HG02970 (cell line): ENCODE measurements around the gene LGALS14.
"Not testable (repeated sequence)": the region's sequence is repeated elsewhere in the genome, so short reads cannot be mapped to it uniquely, and the experiment has no call there.

Experiments used
- ATAC-seq: cut with Tn5 transposase; IDR thresholded peaks from one replicate; pipeline ENCODE4 v1.9.1; 2021; ENCODE audit warnings: mild to moderate bottlenecking, moderate library complexity, moderate number of reproducible peaks; ENCODE audit not compliant: unreplicated experiment, low FRiP score

LGALS14 gene

DNA sequence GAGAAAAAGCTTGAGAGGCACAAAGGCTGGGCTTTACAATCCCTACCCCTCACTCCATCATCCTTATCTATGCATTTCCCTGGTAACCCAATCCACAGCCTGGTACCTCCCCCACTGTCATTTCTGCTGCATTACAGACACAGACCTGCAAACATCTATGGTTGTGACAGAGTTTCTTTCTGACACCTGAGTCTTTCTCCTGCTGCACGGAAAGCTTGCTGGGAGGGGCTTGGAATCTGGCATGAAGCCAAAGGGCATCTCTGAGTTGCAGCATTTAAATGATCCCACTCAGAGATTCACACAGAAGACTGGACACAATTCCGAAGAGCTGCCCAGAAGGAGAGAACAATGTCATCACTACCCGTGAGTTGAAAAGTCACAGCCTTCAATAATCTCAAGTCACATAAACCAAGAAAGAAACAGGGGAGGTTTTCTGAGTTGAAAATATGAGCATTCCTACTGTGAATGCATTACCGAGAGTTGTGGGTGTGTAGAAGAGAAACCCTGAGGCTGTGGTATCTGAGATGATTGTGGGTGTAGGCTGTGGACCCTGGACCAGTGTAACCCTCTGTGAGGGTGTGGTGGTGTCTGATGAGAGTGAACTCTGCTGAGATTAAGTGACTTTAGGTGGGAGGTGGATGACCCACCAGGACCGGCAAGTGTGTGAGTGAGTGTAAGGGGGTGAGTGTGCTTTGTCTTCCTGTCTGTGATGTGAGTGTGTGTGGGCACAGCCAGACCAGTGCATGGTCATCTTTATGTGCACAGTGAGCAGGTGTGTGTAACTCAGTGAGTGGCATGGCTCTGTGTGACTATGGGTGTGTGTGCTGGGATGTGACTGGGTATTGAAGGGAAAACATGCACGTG, at the start of gene LGALS14:
Gene LGALS14 (plus strand): TSS at position 301 of the 864 bp plus-strand sequence. CDS start 48 bp downstream, at position 349.
- no peak for ATAC-seq

- no peak for ATAC-seq
These were observed 48.7 kb upstream of the LGALS14 start, which contains the start of gene LGALS16 for GRCh38 chr19:39655613-39656012. Gene LGALS16 (plus strand): TSS chr19:39655913. CDS start chr19:39655962, 49 bp downstream.

DNA sequence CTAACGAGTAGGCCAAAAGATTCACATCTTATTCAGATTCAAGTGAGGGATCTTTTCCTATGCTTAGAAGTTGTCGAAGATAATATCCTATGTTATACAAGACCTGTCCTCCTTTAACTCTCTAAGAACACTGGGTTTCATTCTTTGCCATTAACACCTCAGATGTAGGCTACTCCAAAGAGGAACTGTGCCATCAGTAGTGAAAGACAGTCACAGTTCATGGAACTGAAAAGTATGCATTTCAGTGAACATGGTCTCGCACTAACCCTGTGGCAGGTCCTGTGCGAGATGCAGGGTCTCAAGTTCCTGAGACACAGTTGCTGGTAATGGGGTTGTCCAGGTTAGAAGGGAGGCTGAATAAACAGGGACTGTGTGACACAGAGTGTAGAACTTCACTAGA, 44.5 kb upstream of the LGALS14 start:
- ATAC-seq, result no peak

GRCh38 chr19:39660661-39661060, 43.6 kb upstream of the LGALS14 start:
- ATAC-seq, result no peak

DNA sequence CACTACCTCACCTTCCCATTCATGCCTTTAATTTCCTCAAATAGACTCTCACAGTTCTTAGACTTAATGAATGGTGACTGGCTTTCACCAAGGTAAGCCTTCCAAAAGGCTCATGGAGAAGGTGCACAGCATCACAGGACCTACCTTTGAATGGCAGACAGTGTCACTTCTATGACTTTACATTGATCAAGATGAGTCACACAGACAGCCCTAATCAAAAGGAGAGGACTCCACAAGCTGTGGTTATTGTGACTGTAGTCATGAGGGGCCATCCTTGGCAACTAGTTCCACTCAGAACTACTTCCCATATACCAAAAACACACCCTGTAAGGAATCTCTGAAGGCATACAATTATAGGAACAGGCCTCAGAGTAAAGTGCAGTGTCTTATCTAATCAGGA, 42.7 kb upstream of the LGALS14 start:
- ATAC-seq, result no peak

DNA sequence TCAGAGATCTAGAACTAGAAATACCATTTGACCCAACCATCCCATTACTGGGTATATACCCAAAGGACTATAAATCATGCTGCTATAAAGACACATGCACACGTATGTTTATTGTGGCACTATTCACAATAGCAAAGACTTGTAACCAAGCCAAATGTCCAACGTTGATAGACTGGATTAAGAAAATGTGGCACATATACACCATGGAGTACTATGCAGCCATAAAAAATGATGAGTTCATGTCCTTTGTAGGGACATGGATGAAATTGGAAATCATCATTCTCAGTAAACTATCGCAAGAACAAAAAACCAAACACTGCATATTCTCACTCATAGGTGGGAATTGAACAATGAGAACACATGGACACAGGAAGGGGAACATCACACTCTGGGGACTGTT, 34.4 kb upstream of the LGALS14 start:
- ATAC-seq, result not testable (repeated sequence)

DNA sequence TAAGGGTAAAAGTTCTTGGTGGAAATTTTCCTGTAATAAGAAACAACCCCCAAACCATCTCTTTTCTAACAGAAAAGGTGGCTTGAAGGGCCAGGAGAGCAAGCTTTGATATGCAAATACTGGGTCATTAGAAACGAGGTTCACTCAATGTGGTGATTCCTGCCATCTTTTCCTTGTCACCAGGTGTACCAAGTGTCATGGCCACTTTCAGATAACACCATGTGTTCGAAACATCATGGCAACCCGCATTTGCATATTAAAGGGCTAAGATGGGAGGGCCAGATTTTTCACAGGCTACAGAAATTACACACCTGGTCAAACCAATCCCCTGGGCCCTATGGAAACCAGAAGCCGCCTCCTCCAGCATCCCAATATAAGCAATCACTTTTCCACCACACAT, 33.3 kb upstream of the LGALS14 start:
- no peak for ATAC-seq

- no peak for ATAC-seq
These were observed 32.4 kb upstream of the LGALS14 start for GRCh38 chr19:39671739-39672363.

DNA sequence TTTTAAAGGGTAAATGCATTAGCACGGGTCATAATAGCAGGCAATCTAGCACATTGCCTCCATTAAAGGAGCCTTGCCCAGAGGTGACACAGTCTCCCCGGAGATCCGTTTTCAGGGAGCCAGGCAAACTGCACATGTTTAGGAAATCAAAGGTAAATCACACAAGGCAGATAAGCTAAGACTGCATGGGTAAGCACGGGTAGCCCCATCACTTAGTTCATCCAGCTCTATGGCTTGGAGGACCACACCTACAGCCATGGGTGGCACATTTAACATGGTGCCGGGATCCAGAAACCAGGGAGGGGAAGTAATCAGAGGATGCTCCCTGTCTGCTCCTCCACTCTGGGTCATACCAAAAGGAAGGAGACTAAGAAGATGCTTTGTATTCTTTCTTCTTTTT, 31.8 kb upstream of the LGALS14 start:
- no peak for ATAC-seq

GRCh38 chr19:39673862-39674261, 30.4 kb upstream of the LGALS14 start:
- ATAC-seq, result not testable (repeated sequence)

DNA sequence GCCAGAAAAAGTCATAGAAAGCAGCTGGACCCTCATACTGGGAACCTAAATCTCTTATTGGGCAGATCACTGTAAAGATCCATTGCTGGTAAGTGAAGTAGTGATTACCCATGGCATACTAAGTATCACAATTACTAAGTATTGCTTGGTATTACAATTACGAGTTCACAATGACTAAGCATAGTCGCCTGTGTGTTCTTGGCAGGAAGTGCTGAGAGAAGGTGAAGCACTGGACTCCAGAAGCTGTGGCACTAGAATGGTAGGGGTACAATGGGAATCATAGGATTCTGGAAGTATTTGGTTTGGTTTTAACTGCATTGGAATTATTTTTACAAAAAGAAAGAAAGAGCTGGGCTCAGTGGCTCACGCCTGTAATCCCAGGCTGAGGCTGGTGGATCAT, 28.3 kb upstream of the LGALS14 start:
- no peak for ATAC-seq

- no peak for ATAC-seq
These were observed 26.1 kb upstream of the LGALS14 start for GRCh38 chr19:39677961-39678889.

DNA sequence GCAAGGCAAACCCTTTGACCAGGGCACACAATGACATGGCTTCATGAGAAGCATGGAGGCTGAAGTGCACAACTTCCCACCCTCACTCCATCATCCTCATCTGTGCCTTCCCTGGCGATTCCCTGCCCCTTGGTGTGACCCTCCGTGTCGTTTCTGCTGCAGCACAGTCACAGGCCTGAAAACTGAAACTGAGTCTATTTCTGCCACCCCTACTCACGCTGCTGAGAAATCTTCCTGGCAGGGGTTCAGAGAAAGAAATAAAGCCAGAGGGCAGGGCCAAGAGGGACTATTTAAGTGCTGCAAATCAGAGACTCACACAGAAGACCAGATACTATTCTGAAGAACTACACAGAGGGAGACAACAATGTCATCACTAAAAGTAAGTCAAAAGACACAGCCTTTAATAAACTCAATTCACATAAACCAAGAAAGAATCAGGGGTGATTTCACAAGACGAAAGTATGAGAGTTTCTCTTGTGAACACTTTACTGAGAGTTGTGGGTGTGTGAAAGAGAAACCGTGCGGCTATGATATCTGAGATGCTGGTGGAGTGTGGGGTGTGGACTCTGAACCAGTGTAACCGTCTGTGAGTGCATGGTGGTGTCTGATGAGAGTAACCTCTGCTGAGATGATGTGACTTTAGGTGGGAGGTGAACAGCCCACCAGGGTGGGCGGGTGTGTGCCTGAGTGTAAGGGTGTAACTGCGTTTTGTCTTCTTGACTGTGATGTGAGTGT, 25.1 kb upstream of the LGALS14 start:
- no peak for ATAC-seq

DNA sequence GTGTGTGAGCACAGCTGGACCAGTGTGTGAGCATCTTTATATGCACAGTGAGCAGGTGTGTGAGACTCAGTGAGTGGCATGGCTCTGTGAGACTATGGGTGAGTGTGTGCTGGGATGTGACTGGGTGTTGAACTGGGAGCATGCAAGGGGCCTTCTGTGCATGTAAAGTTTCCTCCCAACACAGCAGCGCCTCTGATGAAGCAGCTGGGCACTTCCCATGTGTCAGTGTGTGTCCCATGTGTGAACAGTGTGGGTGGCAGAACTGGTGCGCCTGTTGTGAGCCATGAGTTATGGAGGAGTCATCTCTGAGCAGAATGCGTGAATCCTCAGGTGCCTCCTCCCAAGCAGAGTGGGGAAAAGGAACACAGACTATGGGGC, 24.5 kb upstream of the LGALS14 start:
- no peak for ATAC-seq

- ATAC-seq, result no peak
These were observed 23.7 kb upstream of the LGALS14 start for GRCh38 chr19:39680593-39680992.

DNA sequence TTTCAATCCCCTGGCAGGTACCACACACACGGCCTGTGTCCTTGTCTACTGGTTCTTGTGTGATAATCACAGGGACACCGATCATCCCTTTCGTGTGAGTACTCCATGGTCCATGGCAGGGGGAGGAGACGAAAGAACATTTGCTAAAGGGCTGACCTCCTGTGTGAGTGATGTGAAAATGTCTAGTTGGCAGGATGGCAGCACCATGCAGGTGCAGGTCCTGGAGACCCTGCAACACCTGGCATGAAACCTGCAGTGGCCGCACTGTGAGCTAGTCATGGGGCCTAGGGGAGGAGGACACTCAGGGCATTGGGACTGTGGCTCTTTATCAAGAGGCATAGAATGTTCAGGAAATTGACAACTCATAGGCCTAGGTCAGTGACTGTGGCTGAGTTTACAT, 22.9 kb upstream of the LGALS14 start:
- ATAC-seq, result no peak

- ATAC-seq, result no peak
These were observed 20.0 kb upstream of the LGALS14 start for GRCh38 chr19:39684267-39684666.

DNA sequence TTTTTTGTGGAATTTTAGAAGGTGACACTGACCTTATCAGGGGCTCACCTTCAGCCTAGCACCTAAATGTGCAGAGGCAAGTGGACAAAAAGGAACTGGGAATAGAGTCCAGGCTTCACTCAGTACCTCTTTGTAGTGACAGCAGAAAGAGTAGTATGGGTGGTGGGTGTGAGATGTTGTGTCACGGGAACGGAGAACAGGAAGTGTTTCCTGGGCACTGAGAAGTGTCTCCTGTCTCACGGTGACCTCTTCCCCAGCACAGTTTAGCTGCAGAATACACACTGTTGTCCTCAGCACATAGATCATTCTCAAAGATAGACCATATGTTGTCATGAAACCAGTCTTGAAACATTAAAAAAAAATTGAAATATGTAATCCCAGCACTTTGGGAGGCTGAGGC, 17.5 kb upstream of the LGALS14 start:
- ATAC-seq, result no peak

GRCh38 chr19:39688637-39689036, 15.6 kb upstream of the LGALS14 start:
- not testable (repeated sequence) for ATAC-seq

GRCh38 chr19:39692166-39692565, 12.1 kb upstream of the LGALS14 start:
- ATAC-seq, result no peak
